Keratinocyte (primary cell): ENCODE results near the gene L3MBTL3. TPM values are rescaled to one million over a fixed set of nuclear protein-coding genes. Genes with fewer than 3 reads are reported as not detected.

Source experiments
- DNase-seq: peaks from one replicate; pipeline ENCODE4 v3.0.0-alpha.2; 2011; ENCODE audit warnings: low read depth, missing footprints, low spot score
- FAIRE-seq: peaks from 2 replicates; lab custom pipeline; 2011; peaks lifted over from hg19 to GRCh38; lab: Jason Lieb, UNC
- H2AFZ ChIP-seq: 2 replicates; pipeline ENCODE4 v1.6.0; 2012; ENCODE audit warnings: low read length, control low read depth, inconsistent platforms; ENCODE audit not compliant: control insufficient read depth
- H3K27ac ChIP-seq: 2 replicates; pipeline ENCODE4 v1.5.1; 2011; ENCODE audit warnings: low read length; ENCODE audit not compliant: control insufficient read depth, insufficient read depth
- H3K27me3 ChIP-seq: 3 replicates; pipeline ENCODE4 v1.6.0; 2011; ENCODE audit warnings: low read length; ENCODE audit not compliant: control insufficient read depth, insufficient read depth; ENCODE audit errors: extremely low read depth
- H3K36me3 ChIP-seq, 2 experiments: 2 replicates in 1 of 2; 3 replicates in 1 of 2; pipeline ENCODE4 v1.5.1; 2011; ENCODE audit warnings: low read length in 2 of 2, mild to moderate bottlenecking in 1 of 2; ENCODE audit not compliant: control insufficient read depth in 2 of 2, insufficient read depth in 2 of 2; ENCODE audit errors: extremely low read depth in 1 of 2
- H3K4me1 ChIP-seq: 3 replicates; pipeline ENCODE4 v1.5.1; 2011; ENCODE audit warnings: low read length; ENCODE audit not compliant: control insufficient read depth, insufficient read depth; ENCODE audit errors: extremely low read depth
- H3K4me2 ChIP-seq: 3 replicates; pipeline ENCODE4 v1.6.0; 2011; ENCODE audit warnings: low read depth, low read length; ENCODE audit not compliant: control insufficient read depth, insufficient read depth; ENCODE audit errors: extremely low read depth
- H3K4me3 ChIP-seq, 3 experiments: fragments of 200-600 bp in 1 of 3; sonication (generic) in 1 of 3; 2 replicates in 2 of 3; 3 replicates in 1 of 3; pipeline ENCODE4 v1.5.1; 2011 to 2016; ENCODE audit warnings: low read length in 3 of 3, mild to moderate bottlenecking in 3 of 3, control low read depth in 2 of 3, inconsistent platforms in 1 of 3, low read depth in 1 of 3, mixed read lengths in 1 of 3, mixed run types in 1 of 3, moderate library complexity in 1 of 3; ENCODE audit not compliant: control insufficient read depth in 2 of 3, insufficient read depth in 2 of 3; ENCODE audit errors: extremely low read depth in 1 of 3
- H3K79me2 ChIP-seq: 2 replicates; pipeline ENCODE4 v1.6.0; 2012; ENCODE audit warnings: low read length; ENCODE audit not compliant: control insufficient read depth, insufficient read depth
- H3K9ac ChIP-seq: 3 replicates; pipeline ENCODE4 v1.6.0; 2011; ENCODE audit warnings: low read length; ENCODE audit not compliant: control insufficient read depth, insufficient read depth; ENCODE audit errors: extremely low read depth
- H3K9me1 ChIP-seq: 3 replicates; pipeline ENCODE4 v1.6.0; 2011; ENCODE audit warnings: low read length; ENCODE audit not compliant: control insufficient read depth, insufficient read depth; ENCODE audit errors: extremely low read depth
- H3K9me3 ChIP-seq: 2 replicates; pipeline ENCODE4 v1.5.1; 2012; ENCODE audit warnings: low read depth, low read length; ENCODE audit not compliant: control insufficient read depth
- H4K20me1 ChIP-seq: 3 replicates; pipeline ENCODE4 v1.6.0; 2011; ENCODE audit warnings: low read length; ENCODE audit not compliant: control insufficient read depth, insufficient read depth; ENCODE audit errors: extremely low read depth
- EZH2 ChIP-seq: IDR thresholded peaks from one replicate; pipeline ENCODE4 v1.6.1; 2012; ENCODE audit warnings: inconsistent platforms, mild to moderate bottlenecking, low read length, moderate library complexity
- dilution Hi-C: fragments of 300-500 bp; cut with MboI; formaldehyde crosslinking; loops from one replicate; pipeline ENCODE4 v1.7.0; 2020; ENCODE audit warnings: low sequenced_read_pairs; ENCODE audit not compliant: extremely low pct_ligation_motif_present
- polyA plus RNA-seq, 5 experiments: library from polyadenylated mRNA; depleted of rRNA in 3 of 5; stranded (reverse) in 3 of 5; stranded (forward) in 1 of 5; unstranded in 1 of 5; fragments of >200 nt; gene quantifications; 1 replicate in 1 of 5; 2 replicates in 3 of 5; 3 replicates in 1 of 5; pipeline versions ENCODE4 v1.2.1 to v1.2.3, GENCODE V29; 2011 to 2012; ENCODE audit warnings: missing spikeins in 2 of 5, low read depth in 1 of 5, low replicate concordance in 1 of 5
- TF ChIP-seq, protein P1 (sequence below), 3 experiments: IDR thresholded peaks in 1 of 3; conservative IDR thresholded peaks in 1 of 3; optimal IDR thresholded peaks in 1 of 3; 2 replicates in 2 of 3; 3 replicates in 1 of 3; pipeline versions ENCODE3 to v1.5.1; 2011; ENCODE audit warnings: low read length in 3 of 3, mild to moderate bottlenecking in 3 of 3, moderate library complexity in 2 of 3, control low read depth in 1 of 3, inconsistent platforms in 1 of 3; ENCODE audit not compliant: insufficient read depth in 2 of 3; ENCODE audit errors: extremely low read depth in 1 of 3

Gene L3MBTL3
- polyA plus RNA-seq, 1 donor (not counting 4 experiments of a cell fraction or from before 2014, with no cell fraction given): 16.6 TPM

DNA sequence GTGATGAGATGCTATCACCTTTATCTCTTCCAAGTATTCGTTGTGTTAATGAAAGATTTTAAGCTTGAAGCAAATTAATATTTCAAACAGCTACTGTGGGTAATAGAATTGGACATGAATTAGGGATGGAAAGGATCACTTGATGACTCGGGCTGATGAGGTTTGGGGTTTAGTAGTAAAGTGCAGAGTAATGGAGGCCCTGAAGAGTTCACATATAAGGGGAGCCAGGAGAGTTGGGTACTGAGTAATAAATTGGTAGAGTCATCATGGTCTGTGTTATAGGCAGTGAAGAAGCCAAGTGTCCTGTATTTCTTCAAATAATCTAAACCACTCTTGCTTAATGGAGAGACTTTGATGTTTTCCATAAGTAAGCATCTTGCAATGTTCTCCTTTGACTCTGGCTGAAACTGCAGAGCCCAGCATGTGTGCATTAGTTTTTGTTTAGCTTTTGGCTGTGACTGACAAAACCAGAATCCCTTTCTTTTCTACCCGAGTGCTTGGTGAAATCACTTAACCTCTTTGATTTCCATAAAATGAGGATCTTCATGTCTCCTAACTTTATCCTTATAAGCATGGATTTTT is 57.6 kb downstream of the L3MBTL3 start:
- dilution Hi-C loops: no loop called here
- FAIRE-seq: no peak

DNA sequence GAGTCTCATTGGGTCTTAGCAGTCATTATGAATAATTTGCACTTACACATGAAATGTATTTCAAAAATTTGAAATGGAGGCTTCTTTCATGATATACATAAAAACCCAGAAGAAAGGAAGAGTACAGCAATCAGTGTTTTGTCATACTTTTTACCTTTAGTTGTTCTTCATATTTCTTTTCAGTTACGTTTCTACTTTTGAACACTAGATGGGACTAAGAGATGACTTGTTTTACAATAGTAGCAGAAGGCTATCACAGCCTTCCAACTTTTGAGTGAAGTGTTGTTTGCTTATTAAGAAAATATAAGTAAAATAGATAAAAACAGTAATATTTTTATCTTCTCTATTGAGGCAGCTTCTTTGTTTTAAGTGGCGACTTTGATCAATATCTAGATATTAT is 58.1 kb downstream of the L3MBTL3 start:
- no peak for DNase-seq
- Histone ChIP-seq H3K36me3 (peaks cover 0 to 4% of the 10 kb centered on the region in 2 experiments), H3K9me3 (no peaks in the 10 kb centered on the region), H3K4me2 (no peak overlapping the region), H4K20me1 (no peaks in the 10 kb centered on the region), H3K27ac (no peak overlapping the region), H3K4me1 (no peaks in the 10 kb centered on the region), H3K4me3 (no peak overlapping the region), H3K27me3 (no peaks in the 10 kb centered on the region), H3K9ac (no peak overlapping the region), H3K9me1 (no peaks in the 10 kb centered on the region), H3K79me2 (no peaks in the 10 kb centered on the region), H2AFZ (no peak overlapping the region)
- dilution Hi-C loops: no loop called here
- no peak for FAIRE-seq
- TF ChIP-seq, protein P1, sequence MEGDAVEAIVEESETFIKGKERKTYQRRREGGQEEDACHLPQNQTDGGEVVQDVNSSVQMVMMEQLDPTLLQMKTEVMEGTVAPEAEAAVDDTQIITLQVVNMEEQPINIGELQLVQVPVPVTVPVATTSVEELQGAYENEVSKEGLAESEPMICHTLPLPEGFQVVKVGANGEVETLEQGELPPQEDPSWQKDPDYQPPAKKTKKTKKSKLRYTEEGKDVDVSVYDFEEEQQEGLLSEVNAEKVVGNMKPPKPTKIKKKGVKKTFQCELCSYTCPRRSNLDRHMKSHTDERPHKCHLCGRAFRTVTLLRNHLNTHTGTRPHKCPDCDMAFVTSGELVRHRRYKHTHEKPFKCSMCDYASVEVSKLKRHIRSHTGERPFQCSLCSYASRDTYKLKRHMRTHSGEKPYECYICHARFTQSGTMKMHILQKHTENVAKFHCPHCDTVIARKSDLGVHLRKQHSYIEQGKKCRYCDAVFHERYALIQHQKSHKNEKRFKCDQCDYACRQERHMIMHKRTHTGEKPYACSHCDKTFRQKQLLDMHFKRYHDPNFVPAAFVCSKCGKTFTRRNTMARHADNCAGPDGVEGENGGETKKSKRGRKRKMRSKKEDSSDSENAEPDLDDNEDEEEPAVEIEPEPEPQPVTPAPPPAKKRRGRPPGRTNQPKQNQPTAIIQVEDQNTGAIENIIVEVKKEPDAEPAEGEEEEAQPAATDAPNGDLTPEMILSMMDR (optimal IDR thresholded peaks at IDR 0.05 in 1 of 3, IDR thresholded peaks at IDR 0.05 in 1 of 3, conservative IDR thresholded peaks at IDR 0.05 in 1 of 3; ENCODE audit: extremely low read depth in 1 of 3, insufficient read depth in 2 of 3, low read length in 3 of 3): no peak
- no peak for TF ChIP-seq EZH2

More for the DNA sequence above, 57.6 kb downstream of the L3MBTL3 start:
- H2AFZ ChIP-seq: no peak overlapping the region
- no peak overlapping the region for H3K27ac ChIP-seq
- no peak overlapping the region for H3K4me2 ChIP-seq
- no peaks in the 10 kb centered on the region for H3K4me1 ChIP-seq
- TF ChIP-seq, protein P1 (optimal IDR thresholded peaks at IDR 0.05 in 1 of 3, IDR thresholded peaks at IDR 0.05 in 1 of 3, conservative IDR thresholded peaks at IDR 0.05 in 1 of 3; ENCODE audit: extremely low read depth in 1 of 3, insufficient read depth in 2 of 3, low read length in 3 of 3): no peak
- TF ChIP-seq EZH2: no peak
- peaks cover 0 to 4% of the 10 kb centered on the region in 2 experiments for H3K36me3 ChIP-seq
- H3K9me1 ChIP-seq: no peaks in the 10 kb centered on the region
- H3K9ac ChIP-seq: no peak overlapping the region
- DNase-seq: no peak
- no peaks in the 10 kb centered on the region for H3K27me3 ChIP-seq
- no peaks in the 10 kb centered on the region for H3K79me2 ChIP-seq
- H3K9me3 ChIP-seq: no peaks in the 10 kb centered on the region
- H3K4me3 ChIP-seq: no peak overlapping the region
- H4K20me1 ChIP-seq: no peaks in the 10 kb centered on the region
